Measurements from ENCODE around the gene PSMB7. TPM values are rescaled to one million over a fixed set of nuclear protein-coding genes. Genes with fewer than 3 reads are reported as not detected.

PSMB7 gene
- total RNA-seq, 3 donors from 2014 or later: 157 to 206 (median 162) TPM

GRCh38 chr9:124389146-124389939 is 25.9 kb downstream of the PSMB7 start:
- intact Hi-C loops (cut with DNase I; ENCODE audit: low total_unique reads): no loop called here
- no peaks in the 10 kb centered on the region for H3K27me3 ChIP-seq
- DNase-seq (ENCODE audit: low spot score in 2 of 2): no peak
- H3K9me3 ChIP-seq: no peaks in the 10 kb centered on the region
- no peak overlapping the region for H3K4me3 ChIP-seq
- H3K4me1 ChIP-seq: peaks cover 3 to 5% of the 10 kb centered on the region in 2 donors
- no peaks in the 10 kb centered on the region for H3K36me3 ChIP-seq
- TF ChIP-seq, protein P1, sequence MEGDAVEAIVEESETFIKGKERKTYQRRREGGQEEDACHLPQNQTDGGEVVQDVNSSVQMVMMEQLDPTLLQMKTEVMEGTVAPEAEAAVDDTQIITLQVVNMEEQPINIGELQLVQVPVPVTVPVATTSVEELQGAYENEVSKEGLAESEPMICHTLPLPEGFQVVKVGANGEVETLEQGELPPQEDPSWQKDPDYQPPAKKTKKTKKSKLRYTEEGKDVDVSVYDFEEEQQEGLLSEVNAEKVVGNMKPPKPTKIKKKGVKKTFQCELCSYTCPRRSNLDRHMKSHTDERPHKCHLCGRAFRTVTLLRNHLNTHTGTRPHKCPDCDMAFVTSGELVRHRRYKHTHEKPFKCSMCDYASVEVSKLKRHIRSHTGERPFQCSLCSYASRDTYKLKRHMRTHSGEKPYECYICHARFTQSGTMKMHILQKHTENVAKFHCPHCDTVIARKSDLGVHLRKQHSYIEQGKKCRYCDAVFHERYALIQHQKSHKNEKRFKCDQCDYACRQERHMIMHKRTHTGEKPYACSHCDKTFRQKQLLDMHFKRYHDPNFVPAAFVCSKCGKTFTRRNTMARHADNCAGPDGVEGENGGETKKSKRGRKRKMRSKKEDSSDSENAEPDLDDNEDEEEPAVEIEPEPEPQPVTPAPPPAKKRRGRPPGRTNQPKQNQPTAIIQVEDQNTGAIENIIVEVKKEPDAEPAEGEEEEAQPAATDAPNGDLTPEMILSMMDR (IDR thresholded peaks at IDR 0.05): no peak
- TF ChIP-seq POLR2AphosphoS5 (IDR thresholded peaks at IDR 0.05): no peak
- no peak for TF ChIP-seq POLR2A (IDR thresholded peaks at IDR 0.05)
- H3K27ac ChIP-seq: no peak overlapping the region

DNA sequence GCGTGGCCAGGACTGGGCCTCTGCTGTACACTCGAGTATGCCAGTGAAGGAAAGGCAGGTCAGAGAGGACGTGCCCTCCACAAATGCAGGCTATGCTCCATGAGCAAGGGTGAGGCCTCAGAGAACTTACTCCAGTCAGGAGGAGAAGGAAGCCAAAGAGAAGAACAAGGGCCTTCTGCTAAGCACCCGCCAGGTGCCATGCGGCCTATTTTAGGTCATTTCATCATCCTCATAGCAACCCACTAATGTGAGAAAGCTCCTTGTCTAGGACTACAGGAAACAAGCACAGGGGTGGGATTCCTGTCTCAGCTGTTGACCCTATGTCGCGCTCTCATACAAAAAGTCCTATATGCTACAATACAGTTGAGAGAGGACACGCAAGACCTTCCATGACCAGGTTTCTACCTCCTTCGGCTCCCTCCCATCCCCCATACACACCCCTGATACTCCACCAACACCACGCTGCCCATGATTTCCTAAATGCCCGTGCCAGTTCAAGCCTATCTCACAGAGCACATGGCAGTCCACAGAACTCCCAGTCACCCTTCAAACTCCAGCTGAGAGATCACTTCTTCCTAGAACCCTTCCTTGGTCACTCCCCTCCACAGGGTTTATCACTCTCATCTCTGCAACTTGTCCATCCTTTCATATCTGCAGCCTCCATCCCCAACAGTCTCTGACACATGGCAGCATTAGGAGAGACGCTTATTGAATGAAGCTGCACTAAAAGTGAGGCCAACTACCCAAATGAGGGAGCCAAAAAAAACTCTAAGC is 26.8 kb downstream of the PSMB7 start:
- no peaks in the 10 kb centered on the region for H3K36me3 ChIP-seq
- H3K4me3 ChIP-seq: no peak overlapping the region
- intact Hi-C loops (cut with DNase I; ENCODE audit: low total_unique reads): no loop called here
- H3K4me1 ChIP-seq: peaks cover 2 to 3% of the 10 kb centered on the region in 2 donors
- TF ChIP-seq, protein P1 (IDR thresholded peaks at IDR 0.05): no peak
- TF ChIP-seq POLR2A (IDR thresholded peaks at IDR 0.05) (no peak), POLR2AphosphoS5 (IDR thresholded peaks at IDR 0.05) (no peak)
- DNase-seq (ENCODE audit: low spot score in 2 of 2): no peak
- H3K27ac ChIP-seq: no peak overlapping the region
- no peaks in the 10 kb centered on the region for H3K27me3 ChIP-seq
- H3K9me3 ChIP-seq: no peaks in the 10 kb centered on the region

- Histone ChIP-seq H3K27me3 (no peaks in the 10 kb centered on the region), H3K9me3 (no peaks in the 10 kb centered on the region), H3K4me1 (no peaks in the 10 kb centered on the region), H3K27ac (no peak overlapping the region), H3K4me3 (no peak overlapping the region), H3K36me3 (no peaks in the 10 kb centered on the region)
- intact Hi-C loops (cut with DNase I; ENCODE audit: low total_unique reads): no loop called here
- DNase-seq (ENCODE audit: low spot score in 2 of 2): no peak
- TF ChIP-seq POLR2AphosphoS5 (IDR thresholded peaks at IDR 0.05) (no peak), POLR2A (IDR thresholded peaks at IDR 0.05) (no peak)
- TF ChIP-seq, protein P1 (IDR thresholded peaks at IDR 0.05): no peak
Measured at GRCh38 chr9:124386201-124386600, 29.0 kb downstream of the PSMB7 start.

DNA sequence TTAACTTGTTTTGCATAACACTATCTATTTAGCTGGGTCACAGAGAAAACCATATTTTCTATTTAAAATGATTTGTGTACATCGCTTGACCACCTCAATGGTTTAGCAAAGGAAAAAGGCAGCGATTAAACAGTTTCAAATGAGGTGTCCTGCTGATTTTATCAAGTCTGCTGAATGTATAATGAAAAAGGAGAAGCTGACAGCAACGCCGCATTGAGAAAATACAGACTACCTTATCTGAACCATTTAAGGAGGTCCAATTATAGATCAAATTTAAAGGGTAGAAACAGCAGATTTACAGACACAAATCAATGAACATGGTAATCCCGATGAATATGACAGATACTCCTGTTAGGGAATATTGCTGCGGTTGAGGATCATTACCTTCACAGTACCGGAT is 29.6 kb downstream of the PSMB7 start:
- no peaks in the 10 kb centered on the region for H3K27me3 ChIP-seq
- intact Hi-C loops (cut with DNase I; ENCODE audit: low total_unique reads): no loop called here
- no peak for DNase-seq (ENCODE audit: low spot score in 2 of 2)

More for the DNA sequence above, 29.6 kb downstream of the PSMB7 start:
- no peak for TF ChIP-seq POLR2AphosphoS5 (IDR thresholded peaks at IDR 0.05)
- TF ChIP-seq, protein P1 (IDR thresholded peaks at IDR 0.05): no peak
- no peak for TF ChIP-seq POLR2A (IDR thresholded peaks at IDR 0.05)
- Histone ChIP-seq H3K36me3 (no peaks in the 10 kb centered on the region), H3K4me3 (no peak overlapping the region), H3K9me3 (no peaks in the 10 kb centered on the region), H3K27ac (no peak overlapping the region), H3K4me1 (no peaks in the 10 kb centered on the region)
